Stimulated activated CD8-positive, alpha-beta memory T cell treated with anti-CD3 and anti-CD28 coated beads, Interleukin-4, amount 100 ng/mL, for 48 hours (primary cell): Measurements from ENCODE around the gene NEK1.
"Not testable (repeated sequence)": the region's sequence is repeated elsewhere in the genome, so short reads cannot be mapped to it uniquely, and the experiment has no call there.

Experiments used
- DNase-seq: peaks from one replicate; pipeline ENCODE4 v3.0.0-alpha.2; 2020

The NEK1 gene

GRCh38 chr4:169601016-169601771 is 11.2 kb downstream of the NEK1 start:
- no peak for DNase-seq

DNA sequence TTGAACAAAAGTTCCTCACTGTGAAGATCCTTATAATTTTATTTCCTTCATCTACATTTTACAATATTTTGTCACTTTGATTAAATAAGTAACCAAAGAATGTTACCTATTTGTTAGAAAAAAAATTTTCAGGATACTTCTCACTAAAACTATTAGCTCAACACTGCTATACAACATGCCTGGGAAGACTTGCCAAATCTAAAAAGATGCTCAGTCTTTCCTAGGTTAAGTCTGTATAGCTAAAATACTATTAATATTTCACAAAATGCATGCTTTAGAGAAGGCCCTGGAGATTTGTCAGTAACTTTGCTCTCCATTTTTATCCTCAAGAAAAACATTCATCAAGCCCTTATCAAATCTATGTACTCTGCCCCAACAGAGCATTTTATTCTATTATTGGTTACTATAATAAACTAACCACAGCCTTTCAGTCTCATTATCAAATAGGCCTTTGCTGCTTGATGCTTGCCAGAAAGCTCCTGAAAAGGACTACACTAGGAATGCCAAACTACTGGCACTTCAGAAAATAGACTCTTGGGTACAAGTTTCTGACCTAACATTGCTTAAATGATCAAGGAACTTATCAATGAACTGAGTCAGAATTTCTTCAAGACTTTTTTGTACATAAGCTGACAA is 17.7 kb downstream of the NEK1 start:
- DNase-seq: no peak

DNA sequence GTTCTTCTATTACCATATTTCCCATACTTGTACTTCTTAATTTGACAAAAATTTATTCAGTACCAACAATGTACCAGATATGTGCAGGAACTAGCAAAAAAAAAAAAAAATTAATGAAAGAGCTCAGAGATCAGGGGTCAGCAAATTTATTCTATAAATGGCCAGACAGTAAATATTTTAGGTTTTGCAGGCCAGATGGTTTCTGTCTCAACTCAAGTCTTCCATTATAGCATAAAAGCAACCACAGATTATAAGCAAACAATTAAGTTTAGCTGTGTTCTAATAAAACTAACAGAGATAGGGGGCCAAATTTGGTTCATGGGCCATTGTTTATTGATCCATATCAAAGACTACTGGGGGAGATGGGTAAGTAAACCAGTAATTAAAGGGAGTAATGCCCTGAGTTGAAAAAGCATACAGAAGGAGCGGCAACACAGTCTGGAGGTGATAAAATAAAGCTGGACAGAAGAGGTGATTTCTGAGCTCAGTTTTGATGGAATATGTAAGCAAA is 19.3 kb downstream of the NEK1 start:
- no peak for DNase-seq

DNA sequence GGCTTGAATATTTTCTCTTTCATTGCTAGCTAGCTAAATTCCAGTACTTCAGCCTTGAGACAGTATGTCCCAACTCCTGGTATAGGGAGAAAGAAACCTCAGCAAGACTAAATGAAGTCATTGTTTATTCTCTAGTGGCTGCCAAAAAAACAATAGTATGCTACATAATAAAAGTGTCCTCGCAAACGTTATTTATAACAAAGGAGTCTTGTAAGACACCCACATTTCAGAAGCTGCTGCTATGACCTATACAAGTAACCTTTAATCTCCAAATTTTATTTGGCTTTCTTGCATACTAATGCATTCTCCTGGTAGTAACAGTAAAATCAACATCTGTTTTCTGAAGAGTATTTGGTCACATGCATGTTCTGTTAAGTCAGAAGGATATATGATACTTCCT is 28.8 kb downstream of the NEK1 start:
- no peak for DNase-seq

- no peak for DNase-seq
Measured at GRCh38 chr4:169582706-169583105, 29.7 kb downstream of the NEK1 start.

GRCh38 chr4:169582203-169582602 is 30.2 kb downstream of the NEK1 start:
- no peak for DNase-seq

GRCh38 chr4:169573889-169574288 is 38.5 kb downstream of the NEK1 start:
- no peak for DNase-seq

- no peak for DNase-seq
Measured at GRCh38 chr4:169571435-169571834, 40.9 kb downstream of the NEK1 start.

GRCh38 chr4:169571012-169571411 is 41.4 kb downstream of the NEK1 start:
- not testable (repeated sequence) for DNase-seq

DNA sequence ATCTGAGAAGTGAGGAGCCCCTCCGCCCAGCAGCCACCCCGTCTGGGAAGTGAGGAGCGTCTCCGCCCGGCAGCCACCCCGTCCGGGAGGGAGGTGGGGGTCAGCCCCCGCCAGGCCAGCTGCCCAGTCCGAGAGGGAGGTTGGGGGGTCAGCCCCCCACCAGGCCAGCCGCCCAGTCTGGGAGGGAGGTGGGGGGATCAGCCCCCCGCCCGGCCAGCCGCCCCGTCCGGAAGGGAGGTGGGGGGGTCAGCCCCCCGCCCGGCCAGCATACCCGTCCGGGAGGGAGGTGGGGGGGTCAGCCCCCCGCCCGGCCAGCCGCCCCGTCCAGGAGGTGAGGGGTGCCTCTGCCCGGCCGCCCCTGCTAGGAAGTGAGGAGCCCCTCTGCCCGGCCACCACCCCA is 42.1 kb downstream of the NEK1 start:
- not testable (repeated sequence) for DNase-seq

DNA sequence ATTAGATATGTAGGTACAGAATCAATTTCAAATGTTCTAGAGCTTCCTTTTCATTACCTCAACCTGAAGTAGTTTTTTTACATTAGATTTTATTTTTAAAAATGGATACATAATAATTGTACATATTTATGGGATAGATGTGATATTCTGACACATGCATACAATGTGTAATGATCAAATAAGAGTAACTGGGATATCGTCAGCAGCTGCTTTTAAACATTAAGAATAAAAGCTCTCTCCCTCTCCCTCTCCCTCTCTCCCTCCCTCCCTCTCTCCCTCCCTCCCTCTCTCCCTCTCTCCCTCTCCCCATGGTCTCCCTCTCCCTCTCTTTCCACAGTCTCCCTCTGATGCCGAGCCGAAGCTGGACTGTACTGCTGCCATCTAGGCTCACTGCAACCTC is 43.2 kb downstream of the NEK1 start:
- DNase-seq: not testable (repeated sequence)

- DNase-seq: no peak
Measured at GRCh38 chr4:169567916-169568315, 44.5 kb downstream of the NEK1 start.

DNA sequence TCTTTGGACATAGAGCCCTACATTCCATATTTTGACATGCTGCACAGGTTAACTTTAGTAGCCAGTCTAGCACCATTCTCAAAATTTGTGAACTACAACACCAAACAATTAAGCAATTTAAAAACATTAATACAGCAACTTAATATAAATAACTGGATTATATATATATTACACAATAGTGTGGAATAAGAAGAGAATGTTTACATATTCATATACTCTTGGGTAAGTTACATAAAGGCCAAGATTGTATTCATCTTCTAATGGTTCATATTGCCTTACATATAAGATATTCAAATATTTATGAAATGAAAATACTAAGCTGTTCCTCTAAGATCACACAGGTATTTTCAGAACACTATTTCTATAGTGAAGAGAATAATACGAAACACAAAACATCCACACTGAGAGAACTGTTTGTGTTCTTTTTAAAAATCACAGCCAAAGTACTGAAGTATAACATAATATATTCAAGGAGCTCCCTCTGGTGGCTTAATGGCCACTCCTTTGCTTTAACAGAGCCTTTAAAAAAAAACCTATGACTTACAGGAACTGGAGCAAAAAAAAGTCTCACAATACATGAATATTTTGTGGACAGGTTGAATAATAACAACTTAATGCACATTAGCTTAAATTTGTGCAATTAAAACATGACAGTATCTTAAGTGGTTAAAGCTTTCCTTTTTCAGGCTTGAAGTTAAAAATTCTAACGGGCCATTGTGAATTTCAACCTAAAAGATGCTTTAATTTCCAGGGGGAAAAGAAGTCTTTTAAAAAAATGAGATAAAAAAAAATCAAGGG is 46.2 kb downstream of the NEK1 start:
- DNase-seq: no peak

DNA sequence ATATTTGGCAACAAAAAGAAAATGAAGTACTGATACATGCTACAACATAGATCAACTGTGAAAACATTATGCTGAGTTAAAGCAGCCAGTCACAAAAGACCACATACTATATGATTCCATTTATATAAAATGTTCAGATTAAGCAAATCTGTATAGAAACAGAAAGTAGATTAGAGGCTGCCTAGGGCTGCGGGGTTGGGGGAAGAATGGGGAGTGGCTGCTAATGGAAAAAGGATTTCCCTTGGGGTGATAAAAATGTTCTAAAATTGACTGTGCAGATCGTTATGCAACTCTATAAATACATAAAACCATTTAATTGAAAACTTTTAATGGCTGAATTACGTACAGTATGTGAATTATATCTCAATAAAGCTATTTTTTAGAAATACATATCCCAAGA is 46.8 kb downstream of the NEK1 start:
- no peak for DNase-seq

DNA sequence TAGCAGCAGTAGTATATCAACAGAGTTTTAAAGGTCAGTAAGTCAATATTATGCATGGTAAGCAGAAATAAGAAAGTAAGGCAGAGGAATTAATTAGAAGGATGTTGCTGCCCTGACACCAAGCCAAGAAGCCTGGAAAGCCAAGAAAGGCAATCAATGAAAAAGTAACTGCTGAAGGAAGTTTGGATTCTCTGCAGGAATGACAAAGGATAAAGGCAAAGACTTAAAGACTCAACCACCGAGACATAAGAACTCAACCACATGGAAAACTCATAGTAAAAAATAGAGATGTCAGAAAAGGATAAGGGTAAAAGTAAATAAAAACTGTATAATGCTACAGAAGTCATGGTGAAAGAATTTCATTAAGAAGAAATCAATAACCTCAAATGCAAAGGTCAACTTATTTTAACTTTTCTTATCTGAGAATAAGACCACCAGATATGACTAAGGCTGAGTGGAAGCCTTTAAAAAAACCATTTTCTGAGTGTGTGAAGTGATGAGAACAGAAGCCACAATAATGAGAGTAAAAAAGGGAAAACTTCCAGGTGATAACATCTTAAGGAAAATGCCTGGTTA is 55.2 kb downstream of the NEK1 start:
- DNase-seq: no peak

- DNase-seq: not testable (repeated sequence)
Measured at GRCh38 chr4:169546548-169546947, 65.8 kb downstream of the NEK1 start.

DNA sequence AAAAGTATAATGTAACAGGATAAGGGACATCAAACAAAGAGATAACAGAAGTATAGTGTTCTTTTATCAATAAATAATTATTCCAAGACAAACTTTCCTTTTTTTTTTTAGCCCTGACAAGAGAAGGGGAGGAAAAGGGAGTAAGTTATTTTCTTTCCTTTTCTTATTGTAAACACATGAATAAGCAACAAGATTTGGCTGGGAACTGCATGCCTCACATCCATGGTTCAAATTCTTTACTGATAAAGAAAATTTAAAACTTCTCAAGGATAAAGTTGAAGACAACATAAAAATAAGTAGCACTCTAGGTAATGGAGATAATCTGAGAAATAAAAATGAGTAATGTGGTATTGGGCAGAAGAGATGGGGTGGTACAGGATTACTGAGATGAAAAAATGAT is 71.6 kb downstream of the NEK1 start:
- DNase-seq: no peak

DNA sequence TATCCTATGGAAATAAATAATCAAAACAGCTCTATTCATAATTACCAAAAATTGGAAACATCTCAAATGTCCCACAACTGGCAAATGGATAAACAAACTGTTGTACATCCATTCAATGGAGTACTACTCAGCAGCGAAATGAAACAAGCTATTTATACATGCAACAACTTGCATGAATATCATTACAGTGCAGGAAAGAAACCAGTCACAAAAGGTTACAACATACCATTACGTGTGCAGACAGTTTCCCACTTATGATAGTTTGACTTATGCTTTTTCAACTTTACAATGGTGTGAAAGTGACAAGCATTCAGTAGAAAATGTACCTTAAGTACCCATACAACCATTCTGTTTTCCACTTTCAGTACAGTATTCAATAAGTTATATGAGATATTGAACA is 82.3 kb downstream of the NEK1 start:
- DNase-seq: no peak

DNA sequence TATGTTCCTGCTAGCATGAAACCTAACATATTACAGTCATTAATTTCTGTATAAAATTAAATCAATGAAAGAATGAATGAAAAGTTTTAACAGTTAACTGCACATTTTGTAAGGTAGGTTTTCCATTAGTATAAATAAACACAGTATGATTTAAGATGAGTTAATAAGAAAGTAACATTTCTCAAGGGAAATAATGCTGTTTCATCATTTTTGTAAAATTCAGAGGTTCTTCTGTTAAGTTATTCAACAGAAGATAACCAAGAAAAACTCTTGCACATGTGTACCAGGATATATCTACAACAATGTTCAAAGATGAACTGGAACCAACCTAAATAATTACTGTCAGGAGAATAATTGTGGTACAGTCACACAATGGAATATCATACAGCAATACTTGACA is 88.6 kb downstream of the NEK1 start:
- no peak for DNase-seq

- DNase-seq: no peak
Measured at GRCh38 chr4:169510617-169511016, 101.8 kb downstream of the NEK1 start.

GRCh38 chr4:169506903-169507302 is 105.5 kb downstream of the NEK1 start:
- no peak for DNase-seq

DNA sequence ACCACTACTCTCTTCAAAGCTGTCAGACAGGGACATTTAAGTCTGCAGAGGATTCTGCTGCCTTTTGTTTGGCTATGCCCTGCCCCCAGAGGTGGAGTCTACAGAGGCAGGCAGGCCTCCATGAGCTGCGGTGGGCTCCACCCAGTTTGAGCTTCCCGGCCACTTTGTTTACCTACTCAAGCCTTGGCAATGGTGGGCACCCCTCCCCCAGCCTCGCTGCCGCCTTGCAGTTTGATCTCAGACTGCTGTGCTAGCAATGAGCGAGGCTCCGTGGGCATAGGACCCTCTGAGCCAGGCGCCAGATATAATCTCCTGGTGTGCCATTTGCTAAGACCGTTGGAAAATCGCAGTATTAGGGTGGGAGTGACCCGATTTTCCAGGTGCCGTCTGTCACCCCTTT is 112.5 kb downstream of the NEK1 start:
- not testable (repeated sequence) for DNase-seq

DNA sequence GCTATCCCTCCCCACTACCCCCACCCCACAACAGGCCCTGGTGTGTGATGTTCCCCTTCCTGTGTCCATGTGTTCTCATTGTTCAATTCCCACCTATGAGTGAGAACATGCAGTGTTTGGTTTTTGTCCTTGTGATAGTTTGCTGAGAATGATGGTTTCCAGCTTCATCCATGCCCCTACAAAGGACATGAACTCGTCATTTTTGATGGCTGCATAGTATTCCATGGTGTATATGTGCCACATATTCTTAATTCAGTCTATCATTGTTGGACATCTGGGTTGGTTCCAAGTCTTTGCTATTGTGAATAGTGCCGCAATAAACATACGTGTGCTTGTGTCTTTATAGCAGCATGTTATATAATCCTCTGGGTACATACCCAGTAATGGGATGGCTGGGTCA is 118.1 kb downstream of the NEK1 start:
- DNase-seq: not testable (repeated sequence)
